ENCODE measurements around the gene LRRC3. TPM values are rescaled to one million over a fixed set of nuclear protein-coding genes. Genes with fewer than 3 reads are reported as not detected.

LRRC3 gene
- total RNA-seq, 1 experiment from 2014 or later, result 0.40 TPM

- intact Hi-C loops (cut with micrococcal nuclease; ENCODE audit: unreplicated experiment), result no loop called here
- H3K9me3 Mint-ChIP-seq (ENCODE audit: low read depth, unreplicated experiment), result peaks cover under 1% of the 10 kb centered on the region
Observed at GRCh38 chr21:44424608-44425306, 30.6 kb upstream of the LRRC3 start.

GRCh38 chr21:44425307-44425894 is 29.9 kb upstream of the LRRC3 start:
- H3K36me3 Mint-ChIP-seq (ENCODE audit: insufficient read depth, unreplicated experiment), result no peaks in the 10 kb centered on the region
- H3K4me3 Mint-ChIP-seq (ENCODE audit: low read depth, unreplicated experiment), result no peak overlapping the region
- no peak for TF ChIP-seq CTCF (IDR thresholded peaks at IDR 0.05; ENCODE audit: unreplicated experiment)
- no peaks in the 10 kb centered on the region for H3K9me3 Mint-ChIP-seq (ENCODE audit: low read depth, unreplicated experiment)
- DNase-seq, result no peak
- BruUV-seq (replicated peaks), result no TSS peak
- CTCF ChIA-PET, result no interaction called here
- intact Hi-C loops (cut with micrococcal nuclease; ENCODE audit: unreplicated experiment), result no loop called here
- H3K27me3 Mint-ChIP-seq (ENCODE audit: unreplicated experiment), result peaks cover 18% of the 10 kb centered on the region
- H3K27ac Mint-ChIP-seq (ENCODE audit: unreplicated experiment), result no peak overlapping the region
- H3K4me1 Mint-ChIP-seq (ENCODE audit: low read depth, unreplicated experiment), result no peaks in the 10 kb centered on the region

More at GRCh38 chr21:44424608-44425306, 30.6 kb upstream of the LRRC3 start:
- Mint-ChIP-seq H3K27ac (ENCODE audit: unreplicated experiment) (no peak overlapping the region), H3K4me3 (ENCODE audit: low read depth, unreplicated experiment) (no peak overlapping the region), H3K27me3 (ENCODE audit: unreplicated experiment) (peaks cover 18% of the 10 kb centered on the region), H3K36me3 (ENCODE audit: insufficient read depth, unreplicated experiment) (no peaks in the 10 kb centered on the region), H3K4me1 (ENCODE audit: low read depth, unreplicated experiment) (no peaks in the 10 kb centered on the region)
- CTCF ChIA-PET, result no interaction called here
- TF ChIP-seq CTCF (IDR thresholded peaks at IDR 0.05; ENCODE audit: unreplicated experiment), result no peak
- DNase-seq, result no peak
- no TSS peak for BruUV-seq (replicated peaks)

GRCh38 chr21:44425895-44426662 is 29.2 kb upstream of the LRRC3 start:
- intact Hi-C loops (cut with micrococcal nuclease; ENCODE audit: unreplicated experiment), result no loop called here
- Mint-ChIP-seq H3K9me3 (ENCODE audit: low read depth, unreplicated experiment) (peaks cover 2% of the 10 kb centered on the region), H3K4me3 (ENCODE audit: low read depth, unreplicated experiment) (no peak overlapping the region), H3K36me3 (ENCODE audit: insufficient read depth, unreplicated experiment) (no peaks in the 10 kb centered on the region), H3K27me3 (ENCODE audit: unreplicated experiment) (peaks cover 18% of the 10 kb centered on the region), H3K4me1 (ENCODE audit: low read depth, unreplicated experiment) (no peaks in the 10 kb centered on the region), H3K27ac (ENCODE audit: unreplicated experiment) (no peak overlapping the region)
- TF ChIP-seq CTCF (IDR thresholded peaks at IDR 0.05; ENCODE audit: unreplicated experiment), result no peak
- CTCF ChIA-PET, result no interaction called here
- BruUV-seq (replicated peaks), result no TSS peak
- no peak for DNase-seq

- Mint-ChIP-seq H3K27ac (ENCODE audit: unreplicated experiment) (no peak overlapping the region), H3K4me3 (ENCODE audit: low read depth, unreplicated experiment) (no peak overlapping the region), H3K36me3 (ENCODE audit: insufficient read depth, unreplicated experiment) (no peaks in the 10 kb centered on the region), H3K4me1 (ENCODE audit: low read depth, unreplicated experiment) (no peaks in the 10 kb centered on the region), H3K27me3 (ENCODE audit: unreplicated experiment) (peaks cover 23% of the 10 kb centered on the region), H3K9me3 (ENCODE audit: low read depth, unreplicated experiment) (peaks cover 3% of the 10 kb centered on the region)
- DNase-seq, result no peak
- intact Hi-C loops (cut with micrococcal nuclease; ENCODE audit: unreplicated experiment), result no loop called here
- CTCF ChIA-PET, result no interaction called here
- no peak for TF ChIP-seq CTCF (IDR thresholded peaks at IDR 0.05; ENCODE audit: unreplicated experiment)
- no TSS peak for BruUV-seq (replicated peaks)
Observed at GRCh38 chr21:44426663-44427191, 28.6 kb upstream of the LRRC3 start.
